AG10803 (cell line): ENCODE measurements around the gene ACAP3.
A peak's percentile ranks its signal among the peaks of the same experiment; 100 is the strongest.

Experiments
- DNase-seq: peaks from one replicate; pipeline ENCODE4 v3.0.0; 2010; ENCODE audit warnings: low read depth
- H3K4me3 ChIP-seq: 2 replicates; pipeline ENCODE4 v1.5.1; 2011; ENCODE audit warnings: mild to moderate bottlenecking, low read length, control low read depth
- TF ChIP-seq, protein P1 (sequence below): conservative IDR thresholded peaks from 2 replicates; pipeline ENCODE4 v1.5.1; 2011; ENCODE audit warnings: mild to moderate bottlenecking, low read length, control low read depth, inconsistent platforms

ACAP3 gene

GRCh38 chr1:1272341-1273208 lies 35.2 kb downstream of the ACAP3 start:
- peak overlapping the region; percentile 88 for H3K4me3 ChIP-seq
- TF ChIP-seq, protein P1, sequence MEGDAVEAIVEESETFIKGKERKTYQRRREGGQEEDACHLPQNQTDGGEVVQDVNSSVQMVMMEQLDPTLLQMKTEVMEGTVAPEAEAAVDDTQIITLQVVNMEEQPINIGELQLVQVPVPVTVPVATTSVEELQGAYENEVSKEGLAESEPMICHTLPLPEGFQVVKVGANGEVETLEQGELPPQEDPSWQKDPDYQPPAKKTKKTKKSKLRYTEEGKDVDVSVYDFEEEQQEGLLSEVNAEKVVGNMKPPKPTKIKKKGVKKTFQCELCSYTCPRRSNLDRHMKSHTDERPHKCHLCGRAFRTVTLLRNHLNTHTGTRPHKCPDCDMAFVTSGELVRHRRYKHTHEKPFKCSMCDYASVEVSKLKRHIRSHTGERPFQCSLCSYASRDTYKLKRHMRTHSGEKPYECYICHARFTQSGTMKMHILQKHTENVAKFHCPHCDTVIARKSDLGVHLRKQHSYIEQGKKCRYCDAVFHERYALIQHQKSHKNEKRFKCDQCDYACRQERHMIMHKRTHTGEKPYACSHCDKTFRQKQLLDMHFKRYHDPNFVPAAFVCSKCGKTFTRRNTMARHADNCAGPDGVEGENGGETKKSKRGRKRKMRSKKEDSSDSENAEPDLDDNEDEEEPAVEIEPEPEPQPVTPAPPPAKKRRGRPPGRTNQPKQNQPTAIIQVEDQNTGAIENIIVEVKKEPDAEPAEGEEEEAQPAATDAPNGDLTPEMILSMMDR: no peak
- no peak for DNase-seq

- TF ChIP-seq, protein P1: no peak
These were observed 36.9 kb downstream of the ACAP3 start for GRCh38 chr1:1270813-1271212.

DNA sequence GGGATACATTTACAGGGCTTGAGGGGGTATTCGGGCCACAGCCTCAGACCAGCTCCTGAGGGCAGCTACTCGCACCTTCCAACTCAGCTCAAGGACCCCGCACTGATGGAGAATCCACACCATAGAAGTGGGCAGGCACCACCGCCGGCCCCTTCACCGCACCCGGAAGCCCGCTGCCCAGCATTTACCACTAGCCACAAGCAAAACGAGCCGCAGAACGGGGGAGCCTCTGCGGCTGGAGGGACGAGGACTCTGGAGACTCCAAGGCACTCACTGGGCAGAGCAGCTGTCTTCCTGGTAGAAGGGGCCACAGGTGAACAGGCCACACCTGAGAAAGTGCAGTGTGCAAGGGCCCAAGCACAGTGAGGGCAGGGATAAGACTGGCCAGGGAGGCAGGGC lies 39.4 kb downstream of the ACAP3 start:
- TF ChIP-seq, protein P1: no peak
- no peak overlapping the region for H3K4me3 ChIP-seq

More at GRCh38 chr1:1270813-1271212, 36.9 kb downstream of the ACAP3 start:
- peak overlapping the region; percentile 38 for H3K4me3 ChIP-seq
- DNase-seq: peak; percentile 61

GRCh38 chr1:1267488-1268283 lies 40.0 kb downstream of the ACAP3 start:
- no peak overlapping the region for H3K4me3 ChIP-seq
- TF ChIP-seq, protein P1: no peak
- no peak for DNase-seq

More for the DNA sequence above, 39.4 kb downstream of the ACAP3 start:
- DNase-seq: no peak

- TF ChIP-seq, protein P1: peak; percentile 60
- H3K4me3 ChIP-seq: peak overlapping the region; percentile 20; the same call in 1 of the 2 replicates
- DNase-seq: peak; percentile 98
These were observed 42.9 kb downstream of the ACAP3 start for GRCh38 chr1:1264868-1265272.

DNA sequence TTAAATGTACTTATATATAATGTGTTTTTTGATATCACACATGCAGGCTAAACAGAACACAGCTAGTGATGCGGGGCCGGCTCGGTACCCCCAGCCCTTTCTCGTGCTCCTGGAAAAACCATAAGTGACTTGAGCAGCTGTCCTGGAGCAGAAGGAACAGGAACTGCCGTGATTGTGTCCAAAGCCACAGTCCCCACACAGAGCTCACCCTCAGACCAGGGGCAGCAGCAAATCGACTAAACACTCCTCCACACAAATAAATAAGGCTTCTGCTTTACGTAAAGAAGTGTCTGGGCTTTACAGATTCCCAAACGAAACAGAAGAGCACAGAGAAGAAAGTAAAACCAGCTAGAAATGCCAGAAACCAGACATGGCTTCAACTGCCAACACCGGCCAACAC lies 43.7 kb downstream of the ACAP3 start:
- TF ChIP-seq, protein P1: no peak
- H3K4me3 ChIP-seq: no peak overlapping the region
- no peak for DNase-seq
